Transverse colon (tissue), 4 donors: ENCODE measurements around the gene CTTN. TPM values are rescaled to one million over a fixed set of nuclear protein-coding genes. Genes with fewer than 3 reads are reported as not detected.
"Not testable (repeated sequence)": the region's sequence is repeated elsewhere in the genome, so short reads cannot be mapped to it uniquely, and the experiment has no call there.

Experiments
- DNase-seq: peaks from one replicate; pipeline ENCODE4 v3.0.0-alpha.2; 2019
- H3K27ac ChIP-seq, 4 donors: fragments of 200-600 bp; sonication (generic); 2 replicates each; pipeline ENCODE4 v1.5.1; 2016 to 2018; ENCODE audit warnings: inconsistent platforms in 4 of 4
- H3K27me3 ChIP-seq: fragments of 200-600 bp; sonication (generic); 2 replicates; pipeline ENCODE4 v1.5.1; 2017; ENCODE audit warnings: inconsistent platforms
- H3K36me3 ChIP-seq, 4 donors: fragments of 200-600 bp; sonication (generic); 2 replicates each; pipeline ENCODE4 v1.5.1; 2017 to 2019; ENCODE audit warnings: inconsistent platforms in 4 of 4
- H3K4me1 ChIP-seq, 4 donors: fragments of 200-600 bp; sonication (generic); 2 replicates each; pipeline ENCODE4 v1.5.1; 2017 to 2020; ENCODE audit warnings: inconsistent platforms in 4 of 4
- H3K4me3 ChIP-seq, 4 donors: fragments of 200-600 bp; sonication (generic); 1 replicate in 1 of 4; 2 replicates in 3 of 4; pipeline versions ENCODE4 v1.5.1 to v1.6.1; 2017 to 2019; ENCODE audit warnings: inconsistent platforms in 4 of 4
- H3K9me3 ChIP-seq, 2 donors: fragments of 200-600 bp; sonication (generic); 2 replicates each; pipeline ENCODE4 v1.5.1; 2017 to 2019; ENCODE audit warnings: inconsistent platforms in 2 of 2
- CTCF ChIP-seq, 5 experiments: fragments of 200-600 bp in 3 of 5; fragments of 450-650 bp in 2 of 5; sonication (generic) in 3 of 5; IDR thresholded peaks; 1 replicate in 2 of 5; 2 replicates in 3 of 5; pipeline ENCODE4 v1.5.1; 2016 to 2017; ENCODE audit warnings: antibody characterized with exemption in 5 of 5, inconsistent platforms in 3 of 5, mild to moderate bottlenecking in 2 of 5, moderate library complexity in 1 of 5
- EP300 ChIP-seq: sonication (generic); formaldehyde crosslinking; IDR thresholded peaks from one replicate; pipeline ENCODE4 v1.6.1; 2017; ENCODE audit warnings: antibody characterized with exemption, low read depth
- POLR2A ChIP-seq: fragments of 450-650 bp; IDR thresholded peaks from one replicate; pipeline ENCODE4 v1.6.1; 2016; ENCODE audit warnings: antibody characterized with exemption, mild to moderate bottlenecking, moderate library complexity
- POLR2AphosphoS5 ChIP-seq, 3 donors: sonication (generic); formaldehyde crosslinking; IDR thresholded peaks; one replicate each; pipeline ENCODE4 v1.6.1; 2016; ENCODE audit warnings: antibody characterized with exemption in 3 of 3
- WGBS, 2 donors: methylation state at CpG; one replicate each; pipeline ENCODE4 v1.1.5; 2018; ENCODE audit warnings: low coverage in 1 of 2; 5-methylcytosine and 5-hydroxymethylcytosine counted together
- in situ Hi-C, 4 donors: fragments of 200-750 bp; cut with MboI; loops; one replicate each; pipeline versions ENCODE4 v1.15.0 to v1.15.1; 2017; ENCODE audit warnings: low sequenced_read_pairs in 3 of 4, low pct_ligation_motif_present in 1 of 4, low pct_unique_long_range_greater_than_20kb in 1 of 4
- intact Hi-C: fragments of 100-400 bp; cut with DNase I; formaldehyde crosslinking; loops from one replicate; pipeline ENCODE4 v1.15.1; 2023; ENCODE audit warnings: low total_unique reads
- total RNA-seq, 4 donors: library from RNA; depleted of rRNA; stranded (reverse); fragments of >200 nt; gene quantifications; one replicate each; pipeline ENCODE4 v1.1.0, GENCODE V29; 2016

The CTTN gene
- total RNA-seq, 4 donors from 2014 or later, result 203 to 449 (median 365) TPM

GRCh38 chr11:70448983-70449567 lies 50.7 kb downstream of the CTTN start:
- in situ Hi-C loops, result no loop called here
- intact Hi-C loops, result no loop called here
- WGBS, 2 donors, result 60 to 69% methylated on average over 1 to 2 of the region's 2 CpGs
- Histone ChIP-seq H3K27me3 (no peaks in the 10 kb centered on the region), H3K9me3 (peaks cover 11 to 12% of the 10 kb centered on the region in 2 donors), H3K36me3 (no peaks in the 10 kb centered on the region), H3K4me1 (no peaks in the 10 kb centered on the region), H3K27ac (no peak overlapping the region), H3K4me3 (no peak overlapping the region)
- no peak for TF ChIP-seq POLR2AphosphoS5 (IDR thresholded peaks at IDR 0.05)
- no peak for TF ChIP-seq EP300
- TF ChIP-seq CTCF (IDR thresholded peaks at IDR 0.05), result no peak
- TF ChIP-seq POLR2A, result no peak
- no peak for DNase-seq

GRCh38 chr11:70454197-70454767 lies 56.0 kb downstream of the CTTN start:
- H3K4me3 ChIP-seq, result no peak overlapping the region
- intact Hi-C loops, result no loop called here
- WGBS, 2 donors, result 80 to 100% methylated on average over 1 to 9 of the region's 9 CpGs
- no peaks in the 10 kb centered on the region for H3K36me3 ChIP-seq
- peaks cover 7% of the 10 kb centered on the region for H3K27me3 ChIP-seq
- peaks cover 4 to 6% of the 10 kb centered on the region in 2 donors for H3K9me3 ChIP-seq
- TF ChIP-seq EP300, result no peak
- no peak for TF ChIP-seq POLR2AphosphoS5 (IDR thresholded peaks at IDR 0.05)
- TF ChIP-seq CTCF (IDR thresholded peaks at IDR 0.05), result no peak
- no peak for TF ChIP-seq POLR2A
- DNase-seq, result no peak
- in situ Hi-C loops, result no loop called here
- no peak overlapping the region for H3K27ac ChIP-seq
- no peaks in the 10 kb centered on the region for H3K4me1 ChIP-seq

- in situ Hi-C loops, result not testable (repeated sequence)
Observed at GRCh38 chr11:70454811-70455210, 56.5 kb downstream of the CTTN start.

GRCh38 chr11:70455354-70455753 lies 57.0 kb downstream of the CTTN start:
- no peak for DNase-seq
- Histone ChIP-seq H3K9me3 (no peaks in the 10 kb centered on the region), H3K27me3 (peaks cover 7% of the 10 kb centered on the region), H3K27ac (no peak overlapping the region), H3K4me1 (no peaks in the 10 kb centered on the region), H3K36me3 (no peaks in the 10 kb centered on the region), H3K4me3 (no peak overlapping the region)
- TF ChIP-seq POLR2AphosphoS5 (IDR thresholded peaks at IDR 0.05) (no peak), POLR2A (no peak), EP300 (no peak), CTCF (IDR thresholded peaks at IDR 0.05) (no peak)
- in situ Hi-C loops, result no loop called here
- intact Hi-C loops, result no loop called here
- 47% methylated on average over 1 of the region's 1 CpG; no CpG with 5 or more reads in 1 of the 2 donors for WGBS, 2 donors

More at GRCh38 chr11:70454811-70455210, 56.5 kb downstream of the CTTN start:
- H3K27ac ChIP-seq, H3K27me3 ChIP-seq, H3K4me3 ChIP-seq, H3K9me3 ChIP-seq, intact Hi-C loops, DNase-seq, H3K4me1 ChIP-seq, H3K36me3 ChIP-seq: not testable (repeated sequence)
- 79 to 86% methylated on average over 6 to 9 of the region's 9 CpGs for WGBS, 2 donors
